ENCODE measurements around the gene ZNF813.

ZNF813 gene

DNA sequence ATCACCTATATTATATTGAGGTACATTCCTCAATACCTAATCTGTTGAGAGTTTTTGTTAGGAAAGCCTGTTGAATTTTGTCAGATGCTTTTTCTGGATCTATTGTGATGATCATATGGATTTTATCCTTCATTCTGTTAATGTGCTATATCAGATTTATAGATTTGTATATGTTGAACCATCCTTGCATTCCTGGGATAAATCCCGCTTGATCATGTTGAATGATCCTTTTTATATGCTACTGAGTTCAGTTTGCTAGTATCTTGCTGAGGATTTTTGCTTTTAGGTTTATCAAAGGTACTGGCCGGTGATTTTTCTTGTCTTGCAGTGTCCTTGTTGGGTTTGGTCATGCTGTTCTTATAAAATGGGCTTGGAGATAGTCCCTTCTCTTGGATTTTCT is 58.4 kb downstream of the ZNF813 start:
- TF ChIP-seq, protein P1, sequence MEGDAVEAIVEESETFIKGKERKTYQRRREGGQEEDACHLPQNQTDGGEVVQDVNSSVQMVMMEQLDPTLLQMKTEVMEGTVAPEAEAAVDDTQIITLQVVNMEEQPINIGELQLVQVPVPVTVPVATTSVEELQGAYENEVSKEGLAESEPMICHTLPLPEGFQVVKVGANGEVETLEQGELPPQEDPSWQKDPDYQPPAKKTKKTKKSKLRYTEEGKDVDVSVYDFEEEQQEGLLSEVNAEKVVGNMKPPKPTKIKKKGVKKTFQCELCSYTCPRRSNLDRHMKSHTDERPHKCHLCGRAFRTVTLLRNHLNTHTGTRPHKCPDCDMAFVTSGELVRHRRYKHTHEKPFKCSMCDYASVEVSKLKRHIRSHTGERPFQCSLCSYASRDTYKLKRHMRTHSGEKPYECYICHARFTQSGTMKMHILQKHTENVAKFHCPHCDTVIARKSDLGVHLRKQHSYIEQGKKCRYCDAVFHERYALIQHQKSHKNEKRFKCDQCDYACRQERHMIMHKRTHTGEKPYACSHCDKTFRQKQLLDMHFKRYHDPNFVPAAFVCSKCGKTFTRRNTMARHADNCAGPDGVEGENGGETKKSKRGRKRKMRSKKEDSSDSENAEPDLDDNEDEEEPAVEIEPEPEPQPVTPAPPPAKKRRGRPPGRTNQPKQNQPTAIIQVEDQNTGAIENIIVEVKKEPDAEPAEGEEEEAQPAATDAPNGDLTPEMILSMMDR (IDR thresholded peaks at IDR 0.05) = no peak
- no peak overlapping the region for H3K4me3 ChIP-seq
- no peak overlapping the region for H3K27ac ChIP-seq
- DNase-seq (ENCODE audit: low spot score) = no peak

DNA sequence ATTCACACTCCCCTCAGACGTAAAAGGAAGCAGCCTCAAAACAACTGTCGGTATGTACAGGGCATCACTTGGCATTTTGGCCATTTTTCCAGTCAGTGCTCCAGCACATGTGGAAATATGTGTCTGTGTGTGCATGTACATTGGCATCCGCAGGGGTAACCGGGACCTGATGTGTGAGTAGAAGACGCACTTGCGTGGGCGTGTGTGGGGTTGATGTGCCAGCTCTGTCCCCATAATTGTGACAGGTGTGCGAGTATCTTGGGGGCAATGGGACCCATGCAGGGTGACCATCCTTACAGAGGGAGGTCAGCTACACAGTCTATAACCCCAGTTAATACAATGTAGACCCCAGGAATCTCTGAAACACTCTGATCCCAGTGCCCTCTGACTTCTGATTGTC is 63.1 kb downstream of the ZNF813 start:
- no peak for DNase-seq (ENCODE audit: low spot score)
- Histone ChIP-seq H3K27ac (no peak overlapping the region), H3K4me3 (no peak overlapping the region)
- TF ChIP-seq, protein P1 (IDR thresholded peaks at IDR 0.05) = no peak

DNA sequence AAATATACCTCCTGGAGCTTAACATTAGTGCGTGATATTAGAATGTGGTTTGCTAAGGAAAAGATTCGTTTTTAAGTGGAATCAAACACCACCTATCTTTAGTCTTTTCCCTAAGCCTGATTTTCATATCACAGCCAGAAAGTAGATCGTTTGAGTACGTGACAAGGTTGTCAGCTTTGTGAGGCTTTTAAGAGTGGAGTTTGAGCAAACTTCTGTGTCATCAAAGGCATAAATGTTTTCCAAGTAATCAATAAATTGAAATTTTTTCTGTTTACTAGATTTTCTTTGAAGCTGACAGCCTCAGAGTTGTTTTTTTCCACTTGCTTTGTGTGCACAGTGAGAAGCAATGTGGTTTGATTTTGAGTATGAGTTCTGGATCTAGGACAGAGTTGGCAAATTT is 63.9 kb downstream of the ZNF813 start:
- H3K27ac ChIP-seq = no peak overlapping the region
- TF ChIP-seq, protein P1 (IDR thresholded peaks at IDR 0.05) = no peak
- no peak overlapping the region for H3K4me3 ChIP-seq
- DNase-seq (ENCODE audit: low spot score) = no peak

DNA sequence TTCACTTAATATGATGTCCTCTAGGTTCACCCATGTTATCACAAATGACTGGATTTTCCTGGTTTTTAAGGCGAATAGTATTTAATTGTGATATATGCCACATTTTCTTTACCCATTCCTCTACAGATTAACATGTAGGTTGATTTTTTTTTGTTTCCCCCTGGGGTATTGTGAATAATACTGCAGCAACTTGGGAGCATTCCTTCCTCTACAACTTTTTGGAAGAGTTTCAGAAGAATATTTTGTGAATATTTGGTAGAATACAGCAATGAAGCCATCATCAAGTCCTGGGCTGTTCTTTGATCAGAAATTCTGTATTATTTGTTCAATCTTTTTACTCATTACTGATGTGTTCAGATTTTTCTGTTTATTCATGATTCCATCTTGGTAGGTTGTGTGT is 64.8 kb downstream of the ZNF813 start:
- no peak for DNase-seq (ENCODE audit: low spot score)
- Histone ChIP-seq H3K27ac (no peak overlapping the region), H3K4me3 (no peak overlapping the region)
- TF ChIP-seq, protein P1 (IDR thresholded peaks at IDR 0.05) = no peak

DNA sequence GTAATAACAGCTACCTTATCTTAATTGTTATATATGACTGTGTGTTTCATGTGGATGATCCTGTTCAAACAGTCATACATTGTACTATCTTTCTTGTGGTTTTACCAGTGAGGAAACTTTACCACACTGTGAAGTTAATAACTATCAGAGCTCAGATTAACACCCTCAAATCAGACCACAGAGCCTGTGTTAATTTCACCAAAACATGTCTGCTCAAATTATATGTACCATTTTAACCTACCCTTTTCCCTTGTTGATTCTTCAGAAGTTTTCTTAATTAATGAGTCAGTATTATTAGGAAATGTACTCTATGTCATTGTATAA is 68.7 kb downstream of the ZNF813 start:
- DNase-seq (ENCODE audit: low spot score) = no peak
- H3K27ac ChIP-seq = no peak overlapping the region
- H3K4me3 ChIP-seq = no peak overlapping the region
- TF ChIP-seq, protein P1 (IDR thresholded peaks at IDR 0.05) = no peak

DNA sequence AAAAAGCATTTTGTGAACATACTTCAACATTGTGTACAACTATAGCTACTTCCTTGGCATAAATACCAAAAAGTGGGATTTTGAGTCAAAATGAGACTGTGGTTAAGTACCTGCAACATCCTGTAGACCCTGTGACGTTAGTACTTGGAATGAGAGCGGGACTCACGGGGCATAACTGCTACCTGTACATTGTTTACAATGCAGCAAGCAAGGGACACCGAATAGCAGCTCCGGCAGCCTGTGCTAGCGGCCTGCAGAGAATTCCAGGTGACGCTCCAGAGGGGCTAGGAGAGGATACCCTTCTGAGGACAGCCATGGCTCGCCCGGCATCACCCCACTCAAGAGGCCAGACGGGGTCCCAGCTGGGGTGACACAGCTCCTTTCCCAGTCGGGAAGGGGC is 69.6 kb downstream of the ZNF813 start:
- TF ChIP-seq, protein P1 (IDR thresholded peaks at IDR 0.05) = no peak
- DNase-seq (ENCODE audit: low spot score) = no peak
- H3K27ac ChIP-seq = peak overlapping the region; percentile 84 to 97
- H3K4me3 ChIP-seq = peak overlapping the region; percentile 90

DNA sequence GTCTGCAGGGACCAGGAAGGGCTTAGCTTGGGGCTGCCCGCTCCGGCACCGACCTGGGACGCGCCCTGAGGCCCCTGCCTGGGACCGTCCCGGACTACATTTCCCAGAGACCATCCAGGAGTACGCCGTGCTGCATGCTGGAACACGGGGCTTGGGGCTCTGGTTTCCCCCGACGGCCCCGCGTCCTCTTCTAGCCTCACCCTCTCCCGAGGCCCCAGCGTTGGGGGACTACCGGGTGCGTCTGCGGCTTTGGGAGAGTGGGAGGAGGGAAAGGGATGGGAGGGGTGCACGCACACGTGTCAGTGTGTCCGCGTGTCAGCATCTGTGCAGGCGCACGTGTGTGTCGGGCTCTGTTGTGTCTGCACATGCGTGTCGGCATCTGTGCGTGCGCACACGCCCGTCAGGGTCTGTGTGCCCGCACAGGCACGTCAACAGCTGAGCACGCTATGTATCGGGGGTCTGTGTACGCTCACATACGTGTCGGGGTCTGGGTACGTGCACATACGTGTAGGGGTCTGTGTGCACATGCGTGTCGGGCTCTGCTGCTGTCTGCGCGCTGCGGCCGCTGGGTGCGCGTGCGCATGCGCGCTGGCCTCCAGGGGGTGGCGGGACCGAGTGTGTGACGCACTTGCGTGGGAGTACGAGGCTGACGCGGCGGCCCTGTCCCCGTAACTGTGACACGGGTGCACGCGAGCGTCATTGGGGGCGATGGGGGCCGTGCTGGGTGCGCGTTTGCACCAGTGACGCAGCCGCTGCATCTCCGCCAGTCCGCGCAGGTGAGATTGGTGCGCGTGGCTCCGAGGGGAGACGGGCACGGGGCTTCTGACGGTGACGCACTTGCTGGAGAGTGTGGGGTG is 70.2 kb downstream of the ZNF813 start, which contains the start of gene ZNF331:
TSS of gene ZNF331 (plus strand) at position 625 of the 857 bp plus-strand sequence. CDS start 31,232 bp downstream, outside the sequence.
- TF ChIP-seq, protein P1 (IDR thresholded peaks at IDR 0.05) = no peak
- peak within 1 kb of the TSS; percentile 90 for H3K4me3 ChIP-seq
- DNase-seq (ENCODE audit: low spot score) = peak; percentile 92
- peak within 1 kb of the TSS; percentile 84 to 97 for H3K27ac ChIP-seq
